ENCODE results near the gene BPI.

DNA sequence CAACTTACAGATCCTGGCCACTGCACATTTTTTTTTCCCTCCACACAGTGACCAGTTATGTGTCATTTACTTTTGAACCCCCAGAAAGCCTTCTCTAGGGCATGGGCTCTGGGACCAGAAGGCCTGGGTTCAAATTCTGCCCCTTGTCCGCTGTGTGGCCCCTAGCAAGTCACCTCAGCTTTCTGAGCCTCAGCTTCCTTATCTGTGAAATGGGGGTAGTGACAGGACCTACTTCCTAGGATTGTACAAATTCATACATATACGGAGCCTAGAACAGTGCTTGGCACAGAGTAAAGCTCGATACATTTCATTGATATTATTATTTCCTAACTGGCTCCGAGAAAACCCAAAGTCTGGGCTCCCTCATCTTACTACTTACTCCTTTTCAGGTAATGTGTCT is 1.6 kb downstream of the BPI start:
- no peak for TF ChIP-seq POLR2A (IDR thresholded peaks at IDR 0.05)
- no peak for TF ChIP-seq CTCF (IDR thresholded peaks at IDR 0.05)
